Upper lobe of left lung (tissue), 4 donors: ENCODE data around the gene PPP2CA.

ENCODE experiments used
- CTCF ChIP-seq, 6 experiments: fragments of 450-650 bp in 4 of 6; fragments of 200-600 bp in 2 of 6; sonication (generic) in 2 of 6; IDR thresholded peaks; one replicate each; pipeline ENCODE4 v1.5.1; 2016 to 2019; ENCODE audit warnings: antibody characterized with exemption in 6 of 6
- POLR2A ChIP-seq, 4 donors: fragments of 450-650 bp; IDR thresholded peaks; one replicate each; pipeline ENCODE4 v1.5.1; 2016 to 2017; ENCODE audit warnings: antibody characterized with exemption in 4 of 4, mild to moderate bottlenecking in 2 of 4
- POLR2AphosphoS5 ChIP-seq, 2 donors: sonication (generic); formaldehyde crosslinking; IDR thresholded peaks; one replicate each; pipeline ENCODE4 v1.5.1; 2017; ENCODE audit warnings: antibody characterized with exemption in 2 of 2

- TF ChIP-seq POLR2A (IDR thresholded peaks at IDR 0.05) (peak in 3 of 4 donors; percentile 62 to 94 (median 75)), CTCF (IDR thresholded peaks at IDR 0.05) (peak in 3 of 6 experiments; percentile 14 to 39 (median 19)), POLR2AphosphoS5 (IDR thresholded peaks at IDR 0.05) (peak; percentile 72 to 86)
Observed at GRCh38 chr5:134225780-134226440, at the start of gene PPP2CA.
